GM11168 (cell line): ENCODE results near the gene DNAJC3.
"Not testable (repeated sequence)": the region's sequence is repeated elsewhere in the genome, so short reads cannot be mapped to it uniquely, and the experiment has no call there.

Source experiments
- in situ Hi-C: fragments of 300-500 bp; cut with MboI; formaldehyde crosslinking; loops from one replicate; pipeline ENCODE4 v1.12.0; 2022; ENCODE audit warnings: low sequenced_read_pairs; ENCODE audit not compliant: unreplicated experiment

DNAJC3 gene

DNA sequence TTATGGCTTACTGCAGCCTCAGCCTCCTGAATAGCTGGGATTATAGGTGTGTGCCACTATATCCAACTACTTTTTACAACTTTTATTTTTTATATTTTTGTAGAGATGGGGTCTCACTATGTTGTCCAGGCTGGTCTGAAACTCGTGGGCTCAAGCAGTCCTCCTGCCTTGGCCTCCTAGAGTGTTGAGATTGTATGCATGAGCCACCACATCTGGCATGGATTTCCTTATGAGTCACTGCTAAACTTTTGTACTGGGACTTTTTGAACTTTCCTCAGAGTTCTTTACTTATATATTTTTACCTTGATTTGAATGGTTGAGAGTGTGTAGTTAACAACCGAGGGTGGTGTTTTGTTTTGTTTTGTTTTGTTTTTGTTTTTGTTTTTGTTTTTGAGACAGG lies 33.4 kb downstream of the DNAJC3 start:
- in situ Hi-C loops, result no loop called here

GRCh38 chr13:95712846-95713245 lies 35.9 kb downstream of the DNAJC3 start:
- in situ Hi-C loops, result not testable (repeated sequence)

- in situ Hi-C loops, result no loop called here
Observed at GRCh38 chr13:95713651-95714050, 36.7 kb downstream of the DNAJC3 start.

DNA sequence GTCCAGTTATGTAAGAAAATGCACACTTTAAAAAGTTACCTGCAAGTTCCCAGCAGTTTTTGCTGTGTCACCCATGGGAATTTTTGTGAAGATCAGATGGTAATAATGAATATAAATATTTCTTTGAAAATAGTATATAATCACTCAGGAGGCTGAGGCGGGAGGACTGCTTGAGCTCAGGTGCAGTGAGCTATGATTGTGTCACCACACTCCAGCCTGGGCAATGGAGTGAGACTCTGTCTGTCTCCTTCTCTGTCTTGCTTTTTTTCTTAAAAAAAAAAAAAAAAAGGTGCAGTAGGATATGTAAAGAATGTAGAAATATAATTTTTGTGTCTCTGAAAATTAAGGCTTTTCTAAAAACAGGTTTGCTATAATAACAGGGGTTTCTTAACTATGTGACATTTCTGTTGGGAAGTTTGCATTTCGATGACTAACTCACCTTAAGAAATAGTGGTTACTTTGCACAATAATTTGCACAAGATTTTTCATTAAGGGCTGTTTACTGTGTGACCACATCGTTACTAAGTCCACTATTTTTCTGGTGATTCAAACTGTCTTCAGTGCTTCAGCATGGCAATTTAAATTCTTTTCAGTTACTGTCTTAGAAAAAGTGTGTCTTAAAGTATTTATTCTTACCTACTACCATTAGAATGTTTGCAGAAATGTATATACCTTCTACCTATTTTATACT lies 37.3 kb downstream of the DNAJC3 start:
- in situ Hi-C loops, result no loop called here

GRCh38 chr13:95716231-95716630 lies 39.3 kb downstream of the DNAJC3 start:
- in situ Hi-C loops, result no loop called here

DNA sequence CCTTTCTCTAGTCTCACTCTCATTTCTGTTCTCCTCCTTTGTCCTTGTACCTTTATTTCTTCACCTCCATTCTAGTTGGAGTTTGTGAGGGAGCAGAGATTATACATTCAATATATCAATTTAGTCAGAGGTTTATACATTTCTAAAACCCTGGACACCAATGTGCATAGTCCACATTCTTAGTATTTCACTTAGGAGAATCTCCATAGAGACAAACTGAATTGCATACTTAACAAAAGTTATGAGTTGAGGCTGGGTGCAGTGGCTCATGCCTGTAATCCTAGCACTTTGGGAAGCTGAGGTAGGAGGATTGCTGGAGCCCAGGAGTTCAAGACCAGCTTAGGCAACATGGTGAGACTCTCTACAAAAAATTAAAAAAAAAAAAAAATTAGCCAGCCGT lies 45.3 kb downstream of the DNAJC3 start:
- in situ Hi-C loops, result no loop called here

DNA sequence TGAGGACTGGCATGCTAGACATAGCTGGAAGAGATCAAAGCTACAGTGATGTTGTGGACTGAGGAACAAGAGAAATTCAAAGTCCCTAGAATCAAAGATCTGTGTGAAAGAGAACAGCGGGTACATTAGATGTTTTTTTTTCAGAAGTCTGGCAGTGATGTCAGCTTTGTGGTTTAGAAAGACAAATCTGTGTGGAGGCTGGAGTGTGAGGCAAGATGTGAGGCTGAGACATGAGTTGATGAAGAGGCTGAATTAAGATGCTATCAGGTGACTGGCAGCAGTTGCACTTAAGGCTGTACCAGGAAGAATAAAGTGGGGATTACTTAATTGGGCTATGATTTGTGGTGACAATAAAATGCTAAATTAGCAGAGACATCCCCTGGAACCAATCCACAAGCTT lies 46.5 kb downstream of the DNAJC3 start:
- in situ Hi-C loops, result no loop called here

DNA sequence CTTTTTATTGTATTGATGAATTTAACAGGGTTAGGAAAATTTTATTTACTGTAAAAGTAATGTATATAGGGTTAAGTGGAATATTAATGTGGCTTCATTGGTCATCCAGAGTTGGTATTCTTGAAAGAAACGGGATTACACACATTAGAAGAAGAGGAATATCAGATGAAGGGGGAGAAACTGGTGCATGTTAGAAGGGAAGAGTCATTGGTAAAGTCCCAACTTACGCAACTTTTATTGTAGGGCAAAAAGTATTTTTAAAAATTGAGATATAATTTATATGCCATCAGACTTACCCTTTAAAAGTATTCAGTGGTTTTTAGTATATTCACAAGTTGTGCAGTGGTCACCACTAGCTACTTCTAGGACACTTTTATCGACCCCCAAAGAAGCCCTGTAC lies 47.3 kb downstream of the DNAJC3 start:
- in situ Hi-C loops, result no loop called here

DNA sequence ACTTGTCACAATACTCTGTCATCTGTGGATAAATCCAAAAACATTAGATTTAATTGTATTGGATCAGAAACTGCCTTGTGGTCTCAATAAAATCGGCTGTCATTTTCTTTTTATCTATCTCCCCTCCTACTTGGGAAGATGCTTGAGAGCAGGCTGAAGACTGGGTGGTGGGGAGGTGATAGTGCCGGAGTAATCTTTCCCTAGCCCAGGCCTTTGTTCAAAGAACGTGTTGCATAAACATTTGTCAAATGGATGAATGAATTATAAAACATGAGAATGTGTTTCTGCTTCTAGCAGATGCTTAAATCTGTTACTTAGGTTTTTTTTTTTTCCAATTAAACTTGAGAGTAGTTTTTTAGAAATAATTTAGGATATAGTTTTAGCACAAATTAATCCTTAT lies 49.9 kb downstream of the DNAJC3 start:
- in situ Hi-C loops, result no loop called here

DNA sequence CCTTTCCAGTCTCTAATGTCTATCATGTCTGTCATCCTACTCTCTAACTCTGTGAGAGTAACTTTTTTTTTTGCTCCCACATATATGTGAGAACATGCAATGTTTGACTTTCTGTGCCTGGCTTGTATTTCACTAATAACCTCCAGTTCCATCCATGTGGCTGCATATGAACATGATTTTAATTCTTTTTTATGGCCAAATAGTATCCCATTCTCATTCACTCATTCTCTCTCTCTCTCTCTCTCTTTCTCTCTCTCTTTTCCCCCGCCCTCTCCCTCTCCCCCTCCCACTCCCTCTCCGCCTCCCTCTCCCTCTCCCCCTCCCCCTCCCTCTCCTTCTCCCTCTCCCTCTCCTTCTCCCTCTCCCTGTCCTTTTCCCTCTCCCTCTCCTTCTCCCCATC lies 52.0 kb downstream of the DNAJC3 start:
- in situ Hi-C loops, result no loop called here

- in situ Hi-C loops, result no loop called here
Observed at GRCh38 chr13:95734124-95734523, 57.2 kb downstream of the DNAJC3 start.

DNA sequence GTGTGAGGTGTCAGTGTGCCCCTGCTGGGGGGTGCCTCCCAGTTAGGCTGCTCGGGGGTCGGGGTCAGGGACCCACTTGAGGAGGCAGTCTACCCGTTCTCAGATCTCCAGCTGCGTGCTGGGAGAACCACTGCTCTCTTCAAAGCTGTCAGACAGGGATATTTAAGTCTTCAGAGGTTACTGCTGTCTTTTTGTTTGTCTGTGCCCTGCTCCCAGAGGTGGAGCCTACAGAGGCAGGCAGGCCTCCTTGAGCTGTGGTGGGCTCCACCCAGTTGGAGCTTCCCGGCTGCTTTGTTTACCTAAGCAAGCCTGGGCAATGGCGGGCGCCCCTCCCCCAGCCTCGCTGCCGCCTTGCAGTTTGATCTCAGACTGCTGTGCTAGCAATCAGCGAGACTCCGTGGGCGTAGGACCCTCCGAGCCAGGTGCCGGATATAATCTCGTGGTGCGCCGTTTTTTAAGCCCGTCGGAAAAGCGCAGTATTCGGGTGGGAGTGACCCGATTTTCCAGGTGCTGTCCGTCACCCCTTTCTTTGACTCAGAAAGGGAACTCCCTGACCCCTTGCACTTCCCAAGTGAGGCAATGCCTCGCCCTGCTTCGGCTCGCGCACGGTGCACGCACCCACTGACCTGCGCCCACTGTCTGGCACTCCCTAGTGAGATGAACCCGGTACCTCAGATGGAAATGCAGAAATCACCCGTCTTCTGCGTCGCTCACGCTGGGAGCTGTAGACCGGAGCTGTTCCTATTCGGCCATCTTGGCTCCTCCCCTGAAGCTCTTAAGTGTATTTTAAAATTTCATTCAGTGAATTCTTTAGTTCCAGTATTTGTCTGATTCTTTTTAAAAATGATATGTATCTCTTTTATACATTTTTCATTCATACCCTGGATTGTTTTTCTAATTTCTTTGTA lies 63.4 kb downstream of the DNAJC3 start:
- in situ Hi-C loops, result not testable (repeated sequence)

DNA sequence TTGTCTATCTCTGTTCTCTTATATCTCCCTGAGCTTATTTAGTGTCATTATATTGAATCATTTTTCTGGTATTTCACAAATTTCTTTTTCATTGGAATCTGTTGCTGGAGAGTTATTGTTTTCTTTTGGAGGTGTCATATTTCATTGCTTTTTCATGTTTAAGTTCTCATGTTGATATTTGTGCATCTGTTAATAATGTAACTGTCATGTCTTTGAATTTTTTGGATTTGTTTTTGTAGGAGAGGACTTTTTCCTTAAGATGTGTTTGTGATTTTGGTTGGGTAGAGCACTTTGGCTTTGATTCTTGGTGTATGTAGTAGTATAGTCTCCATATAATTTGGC lies 64.0 kb downstream of the DNAJC3 start:
- in situ Hi-C loops, result no loop called here

DNA sequence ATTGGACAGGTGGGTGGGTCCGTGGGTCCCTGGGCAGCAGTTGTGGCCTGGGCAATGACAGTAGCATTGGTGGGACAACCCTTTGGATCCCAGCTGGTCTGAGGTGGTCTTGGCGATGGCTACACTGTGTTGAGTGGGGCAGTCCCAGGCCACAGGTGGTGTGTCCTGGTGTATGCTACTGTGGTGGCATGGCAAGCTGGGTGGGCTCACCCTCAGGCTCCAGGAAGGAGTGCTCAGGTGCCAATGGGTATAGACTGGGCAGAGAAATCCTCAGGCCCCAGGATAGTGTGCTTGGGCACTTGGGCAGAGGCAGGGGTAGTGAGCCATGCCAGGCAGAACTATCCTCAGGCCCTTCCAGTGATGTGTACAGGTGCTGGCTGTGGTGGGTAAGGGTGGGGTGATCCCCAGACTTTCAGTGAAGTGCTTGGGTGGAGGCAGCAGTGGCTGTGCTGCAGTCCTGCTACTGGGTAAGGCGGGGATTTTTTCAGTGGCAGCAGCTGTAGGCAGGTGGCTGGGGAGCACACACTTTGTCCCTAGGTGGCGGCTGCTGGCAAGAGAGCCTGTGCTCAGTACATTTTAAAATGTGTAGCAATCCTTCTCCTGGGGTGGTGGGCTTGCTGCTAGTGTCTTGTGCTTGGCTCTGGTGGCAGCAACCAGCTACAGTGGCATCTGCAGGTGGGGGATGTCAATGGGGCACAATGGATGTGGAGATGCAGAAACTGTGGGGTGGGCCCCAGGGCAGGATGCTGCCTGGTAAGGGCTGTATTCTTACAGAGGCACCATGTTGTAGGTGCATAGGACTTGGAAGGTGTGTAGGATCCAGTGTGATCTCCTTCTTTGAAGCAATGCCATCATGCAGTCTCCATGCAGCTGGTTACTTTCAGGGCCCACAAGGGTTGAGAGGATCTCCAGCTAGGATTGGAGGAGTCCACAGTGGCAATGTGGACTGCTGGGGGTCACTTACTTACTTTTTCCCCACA lies 64.9 kb downstream of the DNAJC3 start:
- in situ Hi-C loops, result no loop called here

DNA sequence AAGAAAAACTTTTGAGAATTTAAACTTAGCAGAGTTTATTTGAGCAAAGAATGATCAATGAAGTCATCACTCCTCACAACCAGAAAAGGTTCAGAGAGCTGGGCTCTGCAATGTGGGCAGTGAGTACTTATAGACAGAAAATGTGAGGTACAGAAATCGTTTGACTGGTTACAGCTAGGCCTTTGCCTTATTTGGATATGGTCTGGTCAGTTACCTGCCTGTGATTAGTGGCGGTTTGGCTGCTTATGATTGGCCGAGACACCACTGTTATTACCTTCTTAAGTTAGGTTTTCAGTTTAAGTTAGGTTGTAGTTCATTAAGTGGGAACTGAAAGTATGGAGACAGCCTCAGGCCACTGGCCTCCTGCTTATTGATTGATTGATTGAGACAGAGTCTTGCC lies 66.3 kb downstream of the DNAJC3 start:
- in situ Hi-C loops, result no loop called here

GRCh38 chr13:95745289-95745688 lies 68.3 kb downstream of the DNAJC3 start:
- in situ Hi-C loops, result no loop called here

- in situ Hi-C loops, result no loop called here
Observed at GRCh38 chr13:95745752-95746151, 68.8 kb downstream of the DNAJC3 start.

DNA sequence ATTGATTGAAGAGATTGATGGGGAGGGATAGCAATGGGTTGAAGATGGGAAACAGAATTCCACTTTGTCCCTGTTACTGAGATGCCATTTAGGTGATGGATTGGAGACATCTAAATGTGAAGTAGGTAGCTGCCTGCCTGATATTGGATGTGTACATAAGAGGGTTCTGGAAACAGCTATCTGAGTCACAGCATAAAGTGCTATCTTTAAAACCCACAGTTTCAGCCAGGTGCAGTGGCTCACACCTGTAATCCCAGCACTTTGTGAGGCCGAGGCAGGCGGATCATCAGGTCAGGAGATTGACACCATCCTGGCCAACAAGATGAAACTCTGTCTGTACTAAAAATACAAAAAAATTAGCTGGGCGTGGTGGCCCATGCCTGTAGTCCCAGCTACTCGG lies 72.6 kb downstream of the DNAJC3 start:
- in situ Hi-C loops, result no loop called here

DNA sequence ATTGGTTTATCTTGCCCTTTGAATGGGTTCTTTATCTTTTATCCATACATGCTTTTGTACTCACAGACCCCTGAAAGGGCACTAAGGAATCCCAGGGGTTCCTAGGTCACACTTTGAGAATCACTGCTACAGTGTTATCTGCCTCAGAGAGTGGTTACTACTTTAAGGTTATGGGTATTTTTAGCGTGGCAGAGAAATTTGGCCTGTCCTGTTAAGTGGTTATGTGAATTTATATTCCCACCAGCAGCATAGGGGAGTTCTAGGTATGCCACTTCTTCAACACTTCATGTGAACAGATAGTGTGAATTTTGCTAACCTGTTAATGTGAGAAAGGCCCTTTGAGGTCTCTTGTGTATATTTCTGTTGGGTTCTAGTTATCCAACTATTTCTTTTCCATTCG lies 75.7 kb downstream of the DNAJC3 start:
- in situ Hi-C loops, result no loop called here

- in situ Hi-C loops, result no loop called here
Observed at GRCh38 chr13:95754069-95754468, 77.1 kb downstream of the DNAJC3 start.

GRCh38 chr13:95756072-95756471 lies 79.1 kb downstream of the DNAJC3 start:
- in situ Hi-C loops, result no loop called here
